Heart left ventricle (tissue), 16 donors: ENCODE measurements around the gene OTOF. TPM values are rescaled to one million over a fixed set of nuclear protein-coding genes. Genes with fewer than 3 reads are reported as not detected.
"Not testable (repeated sequence)": the region's sequence is repeated elsewhere in the genome, so short reads cannot be mapped to it uniquely, and the experiment has no call there.

Experiments used
- ATAC-seq, 4 donors: fragments of 200-7000 bp; cut with Tn5 transposase; one replicate each; pipeline ENCODE4 v1.9.1; 2020 to 2022; ENCODE audit warnings: moderate library complexity in 4 of 4, mild to moderate bottlenecking in 3 of 4, moderate number of reproducible peaks in 1 of 4
- DNase-seq, 5 donors: peaks; one replicate each; pipeline ENCODE4 v3.0.0-alpha.2; 2020
- H3K27ac ChIP-seq, 12 donors: fragments of 200-600 bp; sonication (generic) in 4 of 12; one replicate each; pipeline versions ENCODE4 v1.5.0 to v1.8.0; 2016 to 2022; ENCODE audit warnings: mild to moderate bottlenecking in 2 of 12
- H3K27me3 ChIP-seq, 9 donors: fragments of 200-600 bp; sonication (generic) in 2 of 9; one replicate each; pipeline versions ENCODE4 v1.5.1 to v1.8.0; 2016 to 2022; ENCODE audit warnings: mild to moderate bottlenecking in 3 of 9
- H3K36me3 ChIP-seq, 9 donors: fragments of 200-600 bp; sonication (generic) in 2 of 9; one replicate each; pipeline versions ENCODE4 v1.5.0 to v1.8.0; 2018 to 2022; ENCODE audit warnings: mild to moderate bottlenecking in 2 of 9
- H3K4me1 ChIP-seq, 12 donors: fragments of 200-600 bp; sonication (generic) in 4 of 12; one replicate each; pipeline versions ENCODE4 v1.5.0 to v1.8.0; 2016 to 2022; ENCODE audit warnings: mild to moderate bottlenecking in 3 of 12
- H3K4me3 ChIP-seq, 12 donors: fragments of 200-600 bp; sonication (generic) in 4 of 12; one replicate each; pipeline versions ENCODE4 v1.5.0 to v1.8.0; 2017 to 2022; ENCODE audit warnings: mild to moderate bottlenecking in 9 of 12, moderate library complexity in 4 of 12
- H3K9me3 ChIP-seq, 12 donors: fragments of 200-600 bp; sonication (generic) in 4 of 12; one replicate each; pipeline versions ENCODE4 v1.5.0 to v1.8.0; 2016 to 2022; ENCODE audit warnings: mild to moderate bottlenecking in 1 of 12
- POLR2A ChIP-seq, 2 donors: fragments of 450-650 bp; IDR thresholded peaks; one replicate each; pipeline ENCODE4 v1.6.1; 2017; ENCODE audit warnings: antibody characterized with exemption in 2 of 2, mild to moderate bottlenecking in 2 of 2, moderate library complexity in 2 of 2
- WGBS, 4 donors: extraction: QIAGEN DNeasy Blood & Tissue Kit in 2 of 4; methylation state at CpG; one replicate each; pipeline versions ENCODE4 v1.1.5 to v1.1.7; 2013 to 2018; 5-methylcytosine and 5-hydroxymethylcytosine counted together
- intact Hi-C, 10 donors: fragments of 100-400 bp; cut with DNase I; formaldehyde crosslinking; loops; one replicate each; pipeline versions ENCODE4 v1.11.1 to v1.14.2; 2022
- polyA plus RNA-seq, 2 donors: library from polyadenylated mRNA; stranded (reverse); fragments of 200-250 nt; gene quantifications; one replicate each; pipeline ENCODE4 v1.2.3, GENCODE V29; 2013
- total RNA-seq, 9 donors: library from RNA; depleted of rRNA in 2 of 9; stranded (reverse); fragments of >200 nt in 2 of 9; fragmentation: NEBNext Ultra II Directional in 3 of 9; extraction: Animal tissue kit (Norgen Biotek cat#: 25700) in 3 of 9; gene quantifications; one replicate each; pipeline versions ENCODE4 v1.1.0 to v1.2.4, GENCODE V29; 2016 to 2023
- TF ChIP-seq, protein P1 (sequence below), 12 donors: fragments of 200-600 bp; sonication (generic) in 4 of 12; IDR thresholded peaks; one replicate each; pipeline versions ENCODE4 v1.5.0 to v1.8.0; 2018 to 2022; ENCODE audit warnings: antibody characterized with exemption in 12 of 12, mild to moderate bottlenecking in 5 of 12
- donor health status: ischemic (EF 13 %, LVEDD 7.1; RV severe dilation, severe dysfunction).
- donor health status: healthy with polysubstance abuse.
- donor health status: DM: no; HTN: yes; CAD: no.
- donor health status: DM: no; HTN: no; CAD: no.
- donor health status: ischemic (EF 25% LVEDD 6.9; RV normal size, moderate dysfunction).
- donor health status: ischemic (EF 25% LVEDD 5.7; RV mildly dilated, moderate dysfunction).
- donor health status: healthy.
- donor health status: DM: yes; HTN: yes; CAD: no.
- donor health status: ischemic (EF 35%, LVEDD 5.7; RV mildly dilated, moderate dysfunction).
- donor health status: nonischemic (EF 11% LVEDD 7.7; RV severe dilation, severe dysfunction).
- donor health status: DM: yes; HTN: yes; CAD: no.
- donor health status: PGD.
- donor health status: ischemic (EF 29% LVEDD 5.4; RV normal size, mild dysfunction).
- donor health status: nonischemic (EF 23%, LVEDD 6.1; RV moderate dilation, normal function).

OTOF gene
- total and polyA plus RNA-seq, 11 donors = 0.03 to 0.14 (median 0.04) TPM; not detected in 8

DNA sequence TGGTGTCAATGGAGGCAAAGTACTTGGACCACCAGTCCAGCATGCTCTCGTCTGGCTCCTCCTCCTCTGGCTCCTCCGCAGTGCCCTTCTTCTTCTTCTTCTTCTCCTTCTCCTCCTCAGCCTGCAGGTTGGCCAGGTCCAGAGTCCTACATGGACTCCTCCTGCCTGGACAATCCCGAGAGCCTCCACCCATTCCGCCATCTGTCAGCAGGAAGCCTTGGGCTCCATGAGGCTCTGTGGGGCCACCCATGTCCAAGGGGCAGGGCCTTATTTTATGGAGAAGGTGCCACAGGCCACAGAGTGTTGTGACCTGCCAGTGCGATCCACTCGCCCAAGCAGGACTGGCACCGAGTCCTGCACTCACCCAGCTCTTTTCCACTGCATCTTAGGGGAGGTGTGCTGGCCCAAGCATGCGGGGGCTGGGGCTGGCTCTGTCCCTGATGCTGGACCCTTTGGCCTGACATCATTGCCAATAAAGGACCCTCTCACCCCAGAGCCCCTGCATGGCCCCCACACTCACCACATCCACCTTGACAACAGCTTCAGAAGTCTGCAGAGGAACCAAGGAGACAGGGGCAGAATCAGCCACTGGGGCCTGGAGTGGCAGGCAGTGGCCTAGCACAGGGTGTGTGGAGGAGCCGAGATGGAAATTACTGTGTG lies 7.2 kb downstream of the OTOF start:
- TF ChIP-seq, protein P1, sequence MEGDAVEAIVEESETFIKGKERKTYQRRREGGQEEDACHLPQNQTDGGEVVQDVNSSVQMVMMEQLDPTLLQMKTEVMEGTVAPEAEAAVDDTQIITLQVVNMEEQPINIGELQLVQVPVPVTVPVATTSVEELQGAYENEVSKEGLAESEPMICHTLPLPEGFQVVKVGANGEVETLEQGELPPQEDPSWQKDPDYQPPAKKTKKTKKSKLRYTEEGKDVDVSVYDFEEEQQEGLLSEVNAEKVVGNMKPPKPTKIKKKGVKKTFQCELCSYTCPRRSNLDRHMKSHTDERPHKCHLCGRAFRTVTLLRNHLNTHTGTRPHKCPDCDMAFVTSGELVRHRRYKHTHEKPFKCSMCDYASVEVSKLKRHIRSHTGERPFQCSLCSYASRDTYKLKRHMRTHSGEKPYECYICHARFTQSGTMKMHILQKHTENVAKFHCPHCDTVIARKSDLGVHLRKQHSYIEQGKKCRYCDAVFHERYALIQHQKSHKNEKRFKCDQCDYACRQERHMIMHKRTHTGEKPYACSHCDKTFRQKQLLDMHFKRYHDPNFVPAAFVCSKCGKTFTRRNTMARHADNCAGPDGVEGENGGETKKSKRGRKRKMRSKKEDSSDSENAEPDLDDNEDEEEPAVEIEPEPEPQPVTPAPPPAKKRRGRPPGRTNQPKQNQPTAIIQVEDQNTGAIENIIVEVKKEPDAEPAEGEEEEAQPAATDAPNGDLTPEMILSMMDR (IDR thresholded peaks at IDR 0.05) = no peak
- TF ChIP-seq POLR2A (IDR thresholded peaks at IDR 0.05) = no peak
- H3K27me3 ChIP-seq = no peaks in the 10 kb centered on the region
- H3K9me3 ChIP-seq = peaks cover 0 to 14% (median 9%) of the 10 kb centered on the region in 12 donors
- 91 to 96% (median 94%) methylated on average over 9 of the region's 9 CpGs for WGBS, 4 donors
- ATAC-seq (no peak), DNase-seq (peak in 1 of 5 donors; percentile 14)
- intact Hi-C loops = no loop called here
- no peaks in the 10 kb centered on the region for H3K36me3 ChIP-seq
- H3K4me1 ChIP-seq = no peaks in the 10 kb centered on the region
- H3K4me3 ChIP-seq = no peak overlapping the region
- no peak overlapping the region for H3K27ac ChIP-seq

DNA sequence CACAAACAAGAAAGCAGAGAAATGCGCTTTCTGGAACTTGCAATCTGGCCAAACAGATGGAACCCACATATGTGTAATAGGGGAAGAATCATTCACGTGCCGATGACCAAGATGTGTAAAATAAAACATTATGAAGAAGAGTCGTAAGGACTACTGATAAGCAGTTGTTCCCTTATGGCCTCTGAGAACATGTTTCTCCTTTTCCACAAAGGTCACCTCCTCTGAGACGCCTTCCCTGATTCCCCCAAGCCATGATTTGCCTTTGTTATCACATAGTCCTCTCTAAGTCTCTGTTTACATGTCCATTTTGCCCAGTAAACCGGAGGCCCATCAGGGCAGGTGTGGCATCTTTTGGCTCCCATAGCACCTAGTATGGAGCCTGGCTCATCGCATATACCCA lies 8.0 kb downstream of the OTOF start:
- TF ChIP-seq POLR2A (IDR thresholded peaks at IDR 0.05) = no peak
- H3K4me1 ChIP-seq = no peaks in the 10 kb centered on the region
- ATAC-seq = no peak
- no peak overlapping the region for H3K4me3 ChIP-seq
- 92 to 96% (median 92%) methylated on average over 7 of the region's 7 CpGs for WGBS, 4 donors
- H3K36me3 ChIP-seq = no peaks in the 10 kb centered on the region
- H3K9me3 ChIP-seq = peaks cover 0 to 14% (median 9%) of the 10 kb centered on the region in 12 donors
- H3K27ac ChIP-seq = no peak overlapping the region
- intact Hi-C loops = no loop called here
- DNase-seq = no peak
- H3K27me3 ChIP-seq = no peaks in the 10 kb centered on the region

DNA sequence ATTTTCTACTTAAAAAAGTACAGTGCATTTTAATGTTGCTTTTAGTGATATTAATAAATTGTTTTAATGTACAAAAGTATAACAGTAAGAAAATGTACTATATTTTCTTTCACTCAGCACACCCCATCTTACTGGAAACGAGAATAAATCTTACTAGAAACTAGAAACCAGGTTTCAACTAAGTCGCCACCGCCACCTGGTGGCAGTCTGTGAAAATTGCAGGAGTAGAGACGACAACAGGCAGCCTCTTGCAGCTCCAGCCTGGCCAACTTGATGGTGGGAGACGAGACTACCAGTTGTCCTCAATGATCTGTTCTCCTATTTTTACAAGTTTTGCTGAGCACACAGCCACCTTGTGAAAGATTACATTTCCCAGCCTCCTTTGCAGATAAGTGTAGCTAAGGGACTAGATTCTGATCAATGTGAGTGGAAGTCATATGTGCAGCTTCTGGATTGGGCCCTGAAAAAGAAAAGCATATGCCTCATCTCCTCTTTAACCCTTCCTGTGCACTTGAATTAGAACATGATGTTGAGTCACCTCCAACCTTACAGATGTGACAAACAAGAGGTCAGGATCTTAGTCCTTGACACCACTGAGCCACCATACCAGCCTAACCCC lies 8.7 kb downstream of the OTOF start:
- WGBS, 4 donors = 9 to 14% (median 11%) methylated on average over 5 of the region's 5 CpGs
- Histone ChIP-seq H3K9me3 (peaks cover 0 to 14% (median 9%) of the 10 kb centered on the region in 12 donors), H3K4me1 (no peaks in the 10 kb centered on the region), H3K27me3 (no peaks in the 10 kb centered on the region), H3K36me3 (no peaks in the 10 kb centered on the region), H3K4me3 (no peak overlapping the region), H3K27ac (no peak overlapping the region)
- no peak for DNase-seq
- intact Hi-C loops = no loop called here
- ATAC-seq = no peak
- TF ChIP-seq POLR2A (IDR thresholded peaks at IDR 0.05) = no peak
- TF ChIP-seq, protein P1 (IDR thresholded peaks at IDR 0.05) = peak in 10 of 12 donors; percentile 11 to 54 (median 38)

DNA sequence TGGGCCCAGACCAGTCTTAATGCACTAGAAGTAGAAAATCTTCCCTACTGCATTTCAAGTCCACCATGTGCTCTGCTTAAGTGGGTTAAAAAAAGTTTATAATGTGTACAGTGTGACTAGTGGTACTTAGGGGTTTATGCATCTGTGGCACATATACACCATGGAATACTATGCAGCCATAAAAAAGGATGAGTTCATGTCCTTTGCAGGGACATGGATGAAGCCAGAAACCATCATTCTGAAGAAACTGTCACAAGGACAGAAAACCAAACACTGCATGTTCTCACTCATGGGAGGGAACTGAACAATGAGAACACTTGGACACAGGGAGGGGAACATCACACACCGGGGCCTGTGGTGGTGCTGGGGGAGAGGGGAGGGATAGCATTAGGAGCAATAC lies 9.4 kb downstream of the OTOF start:
- 94 to 100% (median 95%) methylated on average over 1 of the region's 1 CpG for WGBS, 4 donors
- DNase-seq, H3K4me1 ChIP-seq, H3K4me3 ChIP-seq, intact Hi-C loops, ATAC-seq, H3K27me3 ChIP-seq, H3K36me3 ChIP-seq, H3K27ac ChIP-seq: not testable (repeated sequence)
- peaks cover 0 to 14% (median 9%) of the 10 kb centered on the region in 12 donors for H3K9me3 ChIP-seq

DNA sequence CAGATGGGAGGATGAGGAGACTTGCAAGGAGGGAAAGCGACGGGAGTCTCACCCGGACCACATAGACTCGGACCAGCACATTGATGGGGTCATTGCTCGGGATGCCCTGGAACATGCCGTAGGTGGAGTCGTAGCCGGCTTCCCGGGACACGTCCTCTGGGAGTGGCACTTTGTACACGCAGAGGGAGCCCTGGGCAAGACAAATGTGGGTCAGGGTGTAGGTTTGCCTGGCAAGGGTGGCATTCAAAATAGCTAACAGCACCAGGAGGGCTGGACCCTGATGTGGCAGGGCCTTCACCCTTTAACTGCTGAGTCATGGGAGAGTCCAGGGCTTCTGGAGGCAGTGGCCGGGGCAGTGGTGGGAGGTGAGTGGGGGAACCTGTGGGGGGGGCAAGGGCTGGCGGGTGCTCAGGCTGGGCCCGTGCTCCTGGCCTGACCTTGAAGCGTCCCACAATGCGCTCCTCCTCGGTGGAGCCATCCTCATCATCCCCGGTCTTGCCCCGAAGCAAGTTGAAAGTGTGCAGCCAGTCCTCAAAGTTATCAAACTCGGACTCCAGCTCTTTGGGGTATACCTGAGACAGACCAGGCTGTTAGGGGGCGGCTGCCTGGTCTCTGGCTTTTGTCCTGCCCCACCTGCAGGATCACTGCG lies 11.1 kb downstream of the OTOF start:
- Histone ChIP-seq H3K4me1 (peaks cover 0 to 6% (median 0%) of the 10 kb centered on the region in 12 donors), H3K4me3 (no peak overlapping the region), H3K36me3 (no peaks in the 10 kb centered on the region), H3K27me3 (no peaks in the 10 kb centered on the region), H3K27ac (no peak overlapping the region), H3K9me3 (peaks cover 0 to 14% (median 9%) of the 10 kb centered on the region in 12 donors)
- DNase-seq (peak in 2 of 5 donors; percentile 7 to 18), ATAC-seq (no peak)
- no peak for TF ChIP-seq POLR2A (IDR thresholded peaks at IDR 0.05)
- TF ChIP-seq, protein P1 (IDR thresholded peaks at IDR 0.05) = no peak
- intact Hi-C loops = no loop called here
- 77 to 88% (median 86%) methylated on average over 14 to 22 of the region's 22 CpGs for WGBS, 4 donors
